GM10266 (cell line): Measurements from ENCODE around the gene ERVFRD-1.
"Not testable (repeated sequence)": the region's sequence is repeated elsewhere in the genome, so short reads cannot be mapped to it uniquely, and the experiment has no call there.

ENCODE experiments used
- DNase-seq: peaks from one replicate; pipeline ENCODE4 v3.0.0; 2012; ENCODE audit errors: extremely low spot score
- CTCF ChIP-seq: IDR thresholded peaks from 2 replicates; pipeline ENCODE4 v1.5.1; 2012; ENCODE audit warnings: mild to moderate bottlenecking, low read depth; ENCODE audit not compliant: control insufficient read depth, insufficient read depth; ENCODE audit errors: missing control alignments

The ERVFRD-1 gene

GRCh38 chr6:11129908-11130565 is 18.5 kb upstream of the ERVFRD-1 start:
- TF ChIP-seq CTCF: no peak

GRCh38 chr6:11128608-11129007 is 17.1 kb upstream of the ERVFRD-1 start:
- no peak for TF ChIP-seq CTCF
- DNase-seq: no peak

More at GRCh38 chr6:11129908-11130565, 18.5 kb upstream of the ERVFRD-1 start:
- DNase-seq: peak; percentile 25

GRCh38 chr6:11126876-11127275 is 15.4 kb upstream of the ERVFRD-1 start:
- TF ChIP-seq CTCF: no peak
- no peak for DNase-seq

GRCh38 chr6:11123978-11124377 is 12.5 kb upstream of the ERVFRD-1 start:
- TF ChIP-seq CTCF: no peak
- no peak for DNase-seq

- TF ChIP-seq CTCF: no peak
- no peak for DNase-seq
These were observed 10.9 kb upstream of the ERVFRD-1 start for GRCh38 chr6:11122380-11122779.

- no peak for TF ChIP-seq CTCF
These were observed 10.3 kb upstream of the ERVFRD-1 start for GRCh38 chr6:11121851-11122250.

GRCh38 chr6:11120271-11121005 is 8.9 kb upstream of the ERVFRD-1 start:
- DNase-seq: no peak
- no peak for TF ChIP-seq CTCF

More at GRCh38 chr6:11121851-11122250, 10.3 kb upstream of the ERVFRD-1 start:
- DNase-seq: no peak

GRCh38 chr6:11115808-11116536 is 4.4 kb upstream of the ERVFRD-1 start:
- not testable (repeated sequence) for DNase-seq
